GM21381 (cell line): ENCODE measurements around the gene CSF1R.

Experiments used
- ATAC-seq: cut with Tn5 transposase; IDR thresholded peaks from one replicate; pipeline ENCODE4 v1.9.1; 2021; ENCODE audit warnings: mild to moderate bottlenecking, moderate library complexity; ENCODE audit not compliant: unreplicated experiment

The CSF1R gene

GRCh38 chr5:150121448-150122157, 35.2 kb upstream of the CSF1R start:
- no peak for ATAC-seq

- ATAC-seq = no peak
Measured at GRCh38 chr5:150120617-150121447, 34.5 kb upstream of the CSF1R start.

GRCh38 chr5:150120062-150120441, 33.7 kb upstream of the CSF1R start:
- no peak for ATAC-seq

GRCh38 chr5:150119421-150120061, 33.2 kb upstream of the CSF1R start:
- no peak for ATAC-seq

GRCh38 chr5:150118561-150119229, 32.3 kb upstream of the CSF1R start:
- ATAC-seq = no peak

- no peak for ATAC-seq
Measured at GRCh38 chr5:150117945-150118560, 31.7 kb upstream of the CSF1R start.

- no peak for ATAC-seq
Measured at GRCh38 chr5:150116667-150117400, 30.5 kb upstream of the CSF1R start.

- ATAC-seq = no peak
Measured at GRCh38 chr5:150114773-150115408, 28.5 kb upstream of the CSF1R start.

GRCh38 chr5:150114102-150114641, 27.8 kb upstream of the CSF1R start:
- no peak for ATAC-seq

GRCh38 chr5:150113047-150113744, 26.8 kb upstream of the CSF1R start:
- ATAC-seq = no peak

GRCh38 chr5:150112201-150113046, 26.1 kb upstream of the CSF1R start:
- ATAC-seq = no peak

GRCh38 chr5:150111122-150111521, 24.8 kb upstream of the CSF1R start:
- ATAC-seq = no peak

- no peak for ATAC-seq
Measured at GRCh38 chr5:150109921-150110320, 23.6 kb upstream of the CSF1R start.

GRCh38 chr5:150108711-150109514, 22.6 kb upstream of the CSF1R start:
- no peak for ATAC-seq

GRCh38 chr5:150107909-150108447, 21.6 kb upstream of the CSF1R start:
- no peak for ATAC-seq

- ATAC-seq = no peak
Measured at GRCh38 chr5:150106674-150107426, 20.5 kb upstream of the CSF1R start.
